ENCODE data around the gene CHST11.

CHST11 gene

GRCh38 chr12:104673696-104674482 is 217.1 kb downstream of the CHST11 start:
- DNase-seq (ENCODE audit: low spot score) = peak; percentile 49

DNA sequence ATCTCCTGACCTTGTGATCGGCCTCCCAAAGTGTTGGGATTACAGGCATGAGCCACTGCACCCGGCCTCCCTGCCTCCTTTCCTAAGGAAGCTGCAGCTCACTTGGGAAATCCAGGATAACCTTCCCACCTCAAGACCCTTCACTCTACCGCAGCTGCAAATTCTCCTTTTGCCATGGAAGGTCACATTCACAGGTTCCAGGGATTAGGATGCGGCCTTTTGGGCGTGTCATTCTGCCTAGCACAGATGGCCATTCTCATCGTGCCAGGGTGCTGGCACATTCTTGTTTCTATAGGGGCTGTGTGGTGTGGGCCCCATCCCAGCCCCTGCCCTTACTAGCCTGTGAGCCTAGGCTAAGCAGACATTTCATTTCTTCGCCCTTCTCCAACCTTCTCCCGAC is 219.9 kb downstream of the CHST11 start:
- DNase-seq (ENCODE audit: low spot score) = no peak

DNA sequence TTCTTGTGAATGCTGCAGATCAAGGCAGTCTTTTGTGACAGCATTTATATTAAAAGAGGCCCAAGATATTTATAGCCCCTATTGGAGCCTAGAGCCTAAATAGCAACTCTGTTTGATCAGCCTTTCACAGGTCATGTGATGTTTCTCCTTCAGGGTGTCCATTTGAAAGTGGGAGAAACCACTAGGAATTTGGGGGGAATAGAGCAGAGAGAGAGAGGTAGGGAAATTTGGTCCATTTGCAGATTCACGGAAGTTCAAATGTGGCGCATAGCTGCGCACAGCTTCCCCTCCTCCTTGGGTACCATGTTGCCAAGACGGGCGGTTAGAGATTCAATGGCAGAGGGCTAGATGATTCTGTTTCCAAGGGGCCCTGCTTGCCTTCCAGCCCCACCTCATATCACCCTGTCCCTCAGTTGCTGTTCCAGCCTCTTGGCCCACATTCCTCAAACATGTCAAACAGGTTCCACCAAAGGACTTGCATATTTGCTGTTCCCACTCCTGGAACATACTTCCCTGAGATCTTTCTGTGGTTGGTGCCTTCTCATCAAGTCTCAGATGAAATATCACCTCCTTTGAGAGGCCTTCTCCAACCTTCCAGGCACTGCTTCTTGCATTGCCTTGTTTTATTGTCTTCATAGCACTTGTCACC is 220.8 kb downstream of the CHST11 start:
- DNase-seq (ENCODE audit: low spot score) = no peak

DNA sequence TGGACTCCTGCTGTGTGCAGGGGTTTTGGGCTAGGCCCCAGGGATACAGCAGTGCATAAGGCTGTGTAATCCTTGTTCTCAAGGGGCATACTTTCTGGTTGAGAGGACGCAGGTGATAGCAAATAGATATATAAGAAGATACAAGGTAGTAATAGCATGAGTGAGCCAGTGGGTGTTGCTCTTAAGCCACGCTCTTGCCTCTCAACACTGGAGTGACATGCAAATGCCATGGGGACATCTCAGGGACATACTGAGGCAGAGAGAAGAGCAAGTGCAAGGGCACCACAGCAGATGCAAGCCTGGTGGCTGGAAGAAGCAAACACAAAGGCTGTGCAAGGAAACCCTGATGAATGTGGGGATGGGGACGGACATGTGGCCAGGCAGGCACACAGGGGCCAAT is 223.3 kb downstream of the CHST11 start:
- no peak for DNase-seq (ENCODE audit: low spot score)

DNA sequence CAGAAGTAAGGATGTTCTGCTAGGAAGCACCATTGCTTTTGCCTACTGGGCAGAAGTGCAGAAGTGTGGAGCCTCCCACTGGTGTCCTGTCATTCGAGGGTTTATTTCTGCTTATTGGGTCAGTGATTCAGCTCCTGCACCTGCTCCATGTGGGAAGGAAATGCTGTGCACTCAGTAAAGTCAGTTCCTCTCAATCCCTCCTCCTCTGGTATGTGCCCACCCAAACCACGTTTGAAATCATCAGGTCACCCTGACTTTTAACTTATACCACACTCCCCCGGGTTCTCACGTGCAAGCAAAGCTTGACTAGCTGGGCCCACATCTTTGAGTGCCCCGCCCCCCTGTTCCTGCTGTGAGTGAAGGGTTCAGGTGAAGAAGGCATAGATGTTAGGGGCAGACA is 223.7 kb downstream of the CHST11 start:
- no peak for DNase-seq (ENCODE audit: low spot score)

GRCh38 chr12:104681012-104681690 is 224.4 kb downstream of the CHST11 start:
- no peak for DNase-seq (ENCODE audit: low spot score)

DNA sequence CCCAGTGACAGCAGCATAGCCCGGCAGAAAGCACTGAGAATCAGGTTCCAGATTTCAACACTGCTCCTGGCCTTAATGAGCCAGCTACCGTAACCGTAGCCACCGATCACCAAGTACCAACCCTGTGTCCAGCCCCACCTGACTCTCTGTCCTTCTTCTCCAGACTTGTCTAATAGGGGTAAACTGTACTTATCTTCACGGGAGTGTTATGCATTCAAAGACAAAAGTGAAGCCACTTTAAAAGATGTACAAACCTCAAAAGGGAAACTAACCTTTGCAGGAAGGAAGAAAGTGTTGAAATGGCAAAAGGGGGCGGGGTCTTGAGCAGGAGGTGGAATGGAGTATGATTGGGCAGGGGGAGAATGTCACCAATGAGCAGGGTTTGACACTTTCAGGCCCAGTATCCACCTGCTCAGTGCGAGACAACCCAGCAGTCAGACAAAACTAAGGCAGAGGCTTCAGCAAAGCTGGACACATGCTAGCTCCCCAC is 226.1 kb downstream of the CHST11 start:
- DNase-seq (ENCODE audit: low spot score) = no peak

GRCh38 chr12:104683831-104684503 is 227.2 kb downstream of the CHST11 start:
- DNase-seq (ENCODE audit: low spot score) = no peak

GRCh38 chr12:104684884-104685283 is 228.1 kb downstream of the CHST11 start:
- DNase-seq (ENCODE audit: low spot score) = no peak

- no peak for DNase-seq (ENCODE audit: low spot score)
Measured at GRCh38 chr12:104685366-104685765, 228.6 kb downstream of the CHST11 start.

DNA sequence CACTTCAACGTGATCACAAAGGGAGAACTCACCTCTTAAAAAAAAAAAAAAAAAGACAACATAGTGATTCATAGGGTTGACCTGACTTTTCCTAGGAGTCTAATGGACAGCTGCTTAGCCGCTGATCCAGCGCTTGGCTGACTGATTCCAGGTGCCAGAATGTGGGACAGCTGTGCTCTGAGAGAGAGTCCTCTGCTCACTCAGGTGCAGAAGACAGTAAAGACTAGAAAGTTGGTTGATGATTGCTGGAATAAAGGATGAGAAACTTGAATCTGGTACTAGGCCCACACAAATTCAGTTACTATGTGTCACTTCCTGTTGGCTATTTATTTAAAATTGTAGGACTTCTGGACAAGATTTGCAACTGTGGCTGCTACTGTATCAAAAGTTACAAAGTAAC is 229.4 kb downstream of the CHST11 start:
- peak; percentile 50 for DNase-seq (ENCODE audit: low spot score)

- no peak for DNase-seq (ENCODE audit: low spot score)
Measured at GRCh38 chr12:104687823-104688573, 231.2 kb downstream of the CHST11 start.

DNA sequence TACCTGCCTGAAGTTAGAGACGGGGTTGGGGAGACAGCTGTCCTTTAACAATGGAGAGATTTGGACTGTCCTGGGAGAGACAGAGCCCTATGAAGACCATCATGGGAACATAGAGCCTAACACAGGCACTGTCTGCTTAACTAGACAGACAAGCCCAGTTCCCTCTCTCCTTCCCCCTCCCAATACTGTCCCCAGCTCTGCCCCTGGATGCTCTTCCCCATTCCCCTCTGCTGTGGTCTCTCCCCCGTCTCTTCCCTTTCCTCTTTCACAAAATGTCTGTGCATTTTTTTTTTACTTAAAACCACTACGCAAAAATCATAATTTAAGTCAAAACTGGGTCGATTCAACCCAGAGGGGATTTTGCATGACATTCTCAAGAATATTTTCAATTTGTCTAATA is 232.9 kb downstream of the CHST11 start:
- no peak for DNase-seq (ENCODE audit: low spot score)

- no peak for DNase-seq (ENCODE audit: low spot score)
Measured at GRCh38 chr12:104691721-104692556, 235.2 kb downstream of the CHST11 start.

- DNase-seq (ENCODE audit: low spot score) = no peak
Measured at GRCh38 chr12:104692557-104693218, 235.9 kb downstream of the CHST11 start.

DNA sequence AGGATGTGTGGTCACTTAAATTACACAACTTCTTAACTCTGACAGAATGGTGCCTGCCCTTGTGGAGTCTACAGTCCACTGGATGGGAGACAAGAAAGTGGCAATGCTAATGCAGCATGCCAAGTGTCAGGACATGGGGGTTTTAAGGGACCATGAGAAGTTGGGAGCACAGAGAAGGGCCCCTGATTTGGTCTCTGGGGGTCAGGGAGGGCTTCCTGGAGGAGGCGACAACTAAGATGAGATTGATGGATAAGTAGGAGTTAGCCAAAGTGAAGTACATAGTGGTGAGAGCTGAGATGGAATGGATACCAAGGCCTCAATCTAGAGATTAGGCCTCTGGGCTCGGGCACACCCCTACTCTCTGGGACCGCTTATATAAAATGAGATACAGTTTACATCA is 236.7 kb downstream of the CHST11 start:
- no peak for DNase-seq (ENCODE audit: low spot score)

- DNase-seq (ENCODE audit: low spot score) = no peak
Measured at GRCh38 chr12:104694161-104694560, 237.4 kb downstream of the CHST11 start.

DNA sequence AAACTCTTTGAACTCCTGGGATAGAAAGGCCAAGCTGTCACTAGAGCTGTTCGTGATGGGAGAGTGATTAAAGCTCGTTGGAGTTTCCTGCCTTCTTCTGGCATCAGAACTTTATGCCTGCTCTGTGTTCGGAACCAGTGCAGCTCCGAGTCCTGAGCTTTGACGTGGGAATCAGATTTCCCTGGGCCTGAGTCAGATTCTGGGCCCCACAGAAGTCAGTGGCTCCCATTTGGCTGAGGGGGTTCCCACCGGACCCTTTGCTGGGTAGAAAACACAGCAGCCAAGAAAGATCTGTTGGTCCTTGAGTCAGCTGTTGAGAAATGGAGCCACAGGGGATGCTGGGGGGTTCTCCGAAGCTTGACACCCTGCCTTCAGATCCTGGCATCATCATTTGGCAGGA is 238.0 kb downstream of the CHST11 start:
- no peak for DNase-seq (ENCODE audit: low spot score)

- peak; percentile 45 for DNase-seq (ENCODE audit: low spot score)
Measured at GRCh38 chr12:104695453-104696148, 238.9 kb downstream of the CHST11 start.

GRCh38 chr12:104697186-104697585 is 240.4 kb downstream of the CHST11 start:
- no peak for DNase-seq (ENCODE audit: low spot score)
